D721Med (cell line): ENCODE measurements around the gene CRBN.

Experiments
- DNase-seq: peaks from one replicate; pipeline ENCODE4 v3.0.0; 2011; ENCODE audit warnings: low spot score; ENCODE audit not compliant: insufficient read length
- FAIRE-seq: peaks from 2 replicates; lab custom pipeline; 2011; peaks lifted over from hg19 to GRCh38; lab: Jason Lieb, UNC
- TF ChIP-seq, protein P1 (sequence below): IDR thresholded peaks from 2 replicates; pipeline ENCODE4 v1.5.1; 2012; ENCODE audit warnings: mild to moderate bottlenecking, control low read depth; ENCODE audit not compliant: insufficient read depth; ENCODE audit errors: missing control alignments

The CRBN gene

DNA sequence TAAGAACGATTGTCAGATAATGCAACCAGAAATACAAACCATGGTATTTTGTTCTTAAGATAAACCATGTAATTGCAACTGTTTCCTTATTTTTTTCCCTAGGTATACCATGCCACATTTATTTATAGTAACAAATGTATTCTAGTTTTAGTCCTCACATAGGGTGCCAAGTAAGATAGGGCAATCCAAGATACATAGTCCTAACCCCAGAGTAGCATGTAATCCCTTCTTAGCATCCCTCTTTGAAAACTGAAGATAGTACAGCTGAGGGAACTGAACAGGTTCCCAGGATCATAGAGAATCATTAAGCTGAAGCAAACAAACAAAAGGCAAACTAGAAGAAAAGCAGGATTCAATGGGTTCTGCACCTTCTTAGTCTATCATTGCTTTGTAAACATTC lies 28.0 kb downstream of the CRBN start:
- TF ChIP-seq, protein P1, sequence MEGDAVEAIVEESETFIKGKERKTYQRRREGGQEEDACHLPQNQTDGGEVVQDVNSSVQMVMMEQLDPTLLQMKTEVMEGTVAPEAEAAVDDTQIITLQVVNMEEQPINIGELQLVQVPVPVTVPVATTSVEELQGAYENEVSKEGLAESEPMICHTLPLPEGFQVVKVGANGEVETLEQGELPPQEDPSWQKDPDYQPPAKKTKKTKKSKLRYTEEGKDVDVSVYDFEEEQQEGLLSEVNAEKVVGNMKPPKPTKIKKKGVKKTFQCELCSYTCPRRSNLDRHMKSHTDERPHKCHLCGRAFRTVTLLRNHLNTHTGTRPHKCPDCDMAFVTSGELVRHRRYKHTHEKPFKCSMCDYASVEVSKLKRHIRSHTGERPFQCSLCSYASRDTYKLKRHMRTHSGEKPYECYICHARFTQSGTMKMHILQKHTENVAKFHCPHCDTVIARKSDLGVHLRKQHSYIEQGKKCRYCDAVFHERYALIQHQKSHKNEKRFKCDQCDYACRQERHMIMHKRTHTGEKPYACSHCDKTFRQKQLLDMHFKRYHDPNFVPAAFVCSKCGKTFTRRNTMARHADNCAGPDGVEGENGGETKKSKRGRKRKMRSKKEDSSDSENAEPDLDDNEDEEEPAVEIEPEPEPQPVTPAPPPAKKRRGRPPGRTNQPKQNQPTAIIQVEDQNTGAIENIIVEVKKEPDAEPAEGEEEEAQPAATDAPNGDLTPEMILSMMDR = no peak
- DNase-seq = no peak
- no peak for FAIRE-seq

DNA sequence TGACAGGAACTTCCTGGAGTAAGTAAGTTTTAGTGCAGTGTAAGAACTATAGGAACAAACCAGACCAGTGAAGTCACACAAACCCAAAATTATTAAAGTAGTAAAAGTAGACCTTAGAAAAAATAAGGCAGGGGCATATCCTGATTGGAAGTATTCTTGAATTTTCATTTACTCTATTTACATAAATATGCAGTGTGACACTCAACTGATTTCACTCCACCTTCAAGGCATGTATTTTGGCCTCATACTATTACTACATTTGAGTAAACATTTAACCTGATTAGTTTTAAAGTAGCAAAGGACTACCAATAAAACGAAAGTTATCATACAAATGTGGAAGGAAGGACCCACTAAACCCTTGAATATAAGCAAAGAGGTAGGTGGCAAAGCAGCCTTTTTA lies 29.9 kb downstream of the CRBN start:
- FAIRE-seq (no peak), DNase-seq (no peak)
- TF ChIP-seq, protein P1 = no peak

DNA sequence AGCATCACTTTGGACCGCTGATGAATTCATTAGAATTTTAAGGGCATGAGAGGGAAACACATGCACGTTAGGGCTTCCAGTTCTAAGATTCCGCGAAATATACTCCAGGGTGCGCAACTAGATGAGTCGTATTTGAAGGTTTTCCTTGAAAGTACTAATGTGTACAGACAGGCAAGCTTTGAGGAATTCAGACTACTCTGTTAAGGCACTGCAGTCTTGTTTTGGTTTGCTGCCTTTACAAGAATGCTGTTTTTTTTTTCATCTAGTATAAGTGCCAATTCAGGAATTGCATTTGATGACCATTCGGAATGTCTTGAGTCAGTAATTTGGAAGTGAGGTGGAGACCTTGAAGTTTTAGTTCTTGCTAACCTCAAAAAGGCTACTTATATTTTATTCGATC lies 33.7 kb downstream of the CRBN start:
- TF ChIP-seq, protein P1 = no peak
- DNase-seq (no peak), FAIRE-seq (no peak)

DNA sequence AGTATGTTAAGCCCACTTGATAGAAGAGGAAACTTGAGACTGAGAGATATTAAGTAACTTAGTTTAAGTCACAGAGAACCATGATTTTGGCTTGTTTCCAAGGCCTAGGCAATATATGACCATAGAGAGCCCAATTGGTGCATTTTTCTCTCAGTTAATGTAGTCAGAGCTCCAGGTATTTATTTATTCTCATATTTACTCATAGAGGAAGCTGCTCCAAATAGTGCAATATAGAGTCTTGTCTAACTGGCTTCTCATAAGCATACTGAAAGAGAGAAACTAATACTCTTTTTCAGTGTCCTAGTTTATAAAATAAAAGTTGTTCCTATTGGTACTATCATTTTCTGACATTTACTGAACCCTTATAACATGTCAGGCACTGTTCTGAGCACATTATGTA lies 37.6 kb downstream of the CRBN start:
- TF ChIP-seq, protein P1 = no peak
- no peak for DNase-seq
- no peak for FAIRE-seq

DNA sequence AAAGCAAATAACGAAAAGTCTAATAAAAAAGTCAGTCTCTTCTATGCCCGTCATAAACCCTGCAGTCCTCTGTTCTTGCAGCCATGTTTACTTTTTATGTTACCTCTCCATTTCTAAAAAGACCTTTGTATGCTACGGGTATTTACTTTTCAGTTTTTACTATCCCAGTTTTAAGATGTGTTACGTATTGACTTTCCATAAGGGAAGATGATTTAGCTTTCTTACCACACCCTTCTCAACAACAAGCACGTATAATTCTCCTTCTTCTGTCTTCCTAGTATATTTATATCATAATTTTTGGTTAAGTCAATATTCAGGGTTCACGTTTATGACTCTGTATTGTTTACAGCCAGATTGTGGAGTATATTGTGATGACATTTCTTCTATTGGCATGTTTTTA lies 42.0 kb downstream of the CRBN start:
- FAIRE-seq (no peak), DNase-seq (no peak)
- TF ChIP-seq, protein P1 = no peak

DNA sequence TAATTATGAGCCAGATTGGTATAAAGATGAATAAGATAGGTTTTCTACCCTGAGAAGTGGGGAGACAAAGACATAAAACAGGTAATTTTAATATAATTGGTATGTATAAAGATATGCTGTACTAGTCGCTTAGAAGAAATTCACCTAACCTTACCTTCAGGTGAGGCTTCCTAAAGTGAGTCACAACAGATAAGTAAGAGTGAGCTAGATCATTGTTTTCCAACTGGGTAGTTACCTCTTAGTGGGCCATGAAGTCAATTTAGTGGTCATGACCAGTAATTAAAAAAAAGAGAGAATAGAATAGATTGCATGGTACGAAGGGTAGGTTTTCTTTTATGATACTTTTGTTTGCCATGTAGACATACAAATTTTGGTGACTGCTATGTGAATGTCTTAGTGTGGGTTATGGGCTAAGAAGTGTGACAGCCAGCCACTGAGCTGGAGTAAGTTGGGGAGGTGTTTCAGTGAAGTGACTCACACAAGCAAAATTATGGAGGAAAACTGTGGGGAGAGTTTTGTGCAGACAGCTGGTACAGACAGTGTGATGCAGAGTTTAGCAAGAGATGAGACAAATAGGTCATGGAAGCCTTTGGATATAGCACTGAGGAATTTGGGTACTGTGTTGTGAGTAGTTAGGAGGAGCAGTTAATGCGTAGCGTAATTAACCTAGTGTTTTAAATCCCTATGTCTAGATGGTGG lies 44.6 kb downstream of the CRBN start:
- TF ChIP-seq, protein P1 = no peak
- no peak for FAIRE-seq
- DNase-seq = no peak

DNA sequence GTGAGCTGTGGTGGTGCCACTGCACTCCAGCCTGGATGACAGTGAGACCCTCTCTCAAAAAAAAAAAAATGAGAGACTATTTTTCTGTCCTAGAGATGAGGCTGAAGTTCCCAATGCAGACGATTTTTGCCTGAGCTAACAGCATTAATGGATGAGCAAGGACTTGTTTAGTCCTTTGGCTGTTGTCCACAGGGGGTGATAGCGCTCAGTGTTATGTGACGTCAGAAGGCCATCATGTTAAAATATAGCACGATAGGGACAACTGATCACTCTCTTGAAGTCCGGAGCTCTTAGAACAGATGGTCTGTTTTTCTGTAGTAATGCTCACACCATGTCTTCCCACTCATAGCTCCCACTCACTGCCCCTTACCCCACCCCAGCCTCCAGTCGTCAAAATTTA lies 46.0 kb downstream of the CRBN start:
- TF ChIP-seq, protein P1 = no peak
- no peak for FAIRE-seq
- no peak for DNase-seq
